DOHH2 (cell line): ENCODE data around the gene RAD23B.
A peak's percentile ranks its signal among the peaks of the same experiment; 100 is the strongest.

Experiments used
- H3F3A ChIP-seq: fragments of 200-600 bp; sonication (generic), shearing (Covaris generic); 2 replicates; pipeline ENCODE4 v1.6.0; 2016; ENCODE audit warnings: antibody characterized with exemption, mild to moderate bottlenecking; ENCODE audit not compliant: control insufficient read depth, insufficient read depth
- H3K27ac ChIP-seq: fragments of 200-600 bp; sonication (generic); 2 replicates; pipeline ENCODE4 v1.5.1; 2014; ENCODE audit warnings: low read depth, mild to moderate bottlenecking, low read length, moderate library complexity
- H3K27me3 ChIP-seq: fragments of 200-600 bp; sonication (generic); 2 replicates; pipeline ENCODE4 v1.6.1; 2014; ENCODE audit warnings: mild to moderate bottlenecking, low read length, mixed read lengths; ENCODE audit not compliant: control insufficient read depth
- H3K36me3 ChIP-seq: fragments of 200-600 bp; sonication (generic); 2 replicates; pipeline ENCODE4 v1.6.1; 2014; ENCODE audit warnings: mild to moderate bottlenecking, low read length, moderate library complexity, mixed read lengths; ENCODE audit not compliant: control insufficient read depth
- H3K4me1 ChIP-seq: fragments of 200-600 bp; sonication (generic); 2 replicates; pipeline ENCODE4 v1.6.1; 2014; ENCODE audit warnings: mild to moderate bottlenecking, low read length, mixed read lengths; ENCODE audit not compliant: control insufficient read depth
- H3K4me2 ChIP-seq: fragments of 200-600 bp; sonication (generic); 2 replicates; pipeline ENCODE4 v1.6.0; 2014; ENCODE audit warnings: mild to moderate bottlenecking, low read length, moderate library complexity
- H3K4me3 ChIP-seq: fragments of 200-600 bp; sonication (generic); 2 replicates; pipeline ENCODE4 v1.5.1; 2014; ENCODE audit warnings: mild to moderate bottlenecking, low read length, mixed read lengths
- H3K79me2 ChIP-seq: fragments of 200-600 bp; sonication (generic); 2 replicates; pipeline ENCODE4 v1.6.1; 2014; ENCODE audit warnings: mild to moderate bottlenecking, low read length, mixed read lengths; ENCODE audit not compliant: control insufficient read depth
- H3K9me2 ChIP-seq: fragments of 200-600 bp; sonication (generic); replicated peaks from 2 replicates; pipeline ENCODE4 v1.6.1; 2014; ENCODE audit warnings: mild to moderate bottlenecking, low read length, mixed read lengths; ENCODE audit not compliant: control insufficient read depth
- H3K9me3 ChIP-seq: fragments of 200-600 bp; sonication (generic); 2 replicates; pipeline ENCODE4 v1.6.1; 2014; ENCODE audit warnings: antibody characterized with exemption, low read length, mixed read lengths; ENCODE audit not compliant: control insufficient read depth, insufficient read depth
- H4K20me1 ChIP-seq: fragments of 200-600 bp; sonication (generic); 2 replicates; pipeline ENCODE4 v1.6.0; 2014; ENCODE audit warnings: low read depth, mild to moderate bottlenecking, antibody characterized with exemption, low read length, moderate library complexity; ENCODE audit not compliant: control insufficient read depth, insufficient read depth
- CTCF ChIP-seq: fragments of 200-600 bp; sonication (generic); IDR thresholded peaks from one replicate; pipeline ENCODE4 v1.5.1; 2014; ENCODE audit warnings: antibody characterized with exemption, mild to moderate bottlenecking, low read depth, low read length; ENCODE audit not compliant: poor library complexity, severe bottlenecking
- EZH2phosphoT487 ChIP-seq: fragments of 200-600 bp; sonication (generic); IDR thresholded peaks from 2 replicates; pipeline ENCODE4 v1.6.1; 2017; ENCODE audit warnings: borderline replicate concordance, mild to moderate bottlenecking, antibody characterized with exemption, low read length, moderate library complexity, mixed read lengths

Gene RAD23B

GRCh38 chr9:107340920-107341632 lies 58.0 kb downstream of the RAD23B start:
- Histone ChIP-seq H3K4me2 (no peak overlapping the region; the same call in 1 of the 2 replicates), H3K9me2 (no peaks in the 10 kb centered on the region), H3K4me3 (no peak overlapping the region), H3K27ac (no peak overlapping the region), H3K36me3 (peaks cover 16% of the 10 kb centered on the region; the same call in 1 of the 2 replicates), H3K79me2 (no peaks in the 10 kb centered on the region), H3K9me3 (no peaks in the 10 kb centered on the region), H3K4me1 (peaks cover 8% of the 10 kb centered on the region), H3K27me3 (no peaks in the 10 kb centered on the region), H4K20me1 (peaks cover 8% of the 10 kb centered on the region; the same call in 1 of the 2 replicates), H3F3A (peaks cover 11% of the 10 kb centered on the region)
- TF ChIP-seq CTCF (peak; percentile 87), EZH2phosphoT487 (no peak)

GRCh38 chr9:107342476-107343161 lies 59.5 kb downstream of the RAD23B start:
- Histone ChIP-seq H3K9me2 (no peaks in the 10 kb centered on the region), H3K27ac (no peak overlapping the region), H3K4me3 (no peak overlapping the region), H4K20me1 (peaks cover 8% of the 10 kb centered on the region; the same call in 1 of the 2 replicates), H3K79me2 (no peaks in the 10 kb centered on the region), H3F3A (peaks cover 11% of the 10 kb centered on the region), H3K4me1 (peaks cover 8% of the 10 kb centered on the region), H3K9me3 (no peaks in the 10 kb centered on the region), H3K27me3 (no peaks in the 10 kb centered on the region), H3K4me2 (no peak overlapping the region), H3K36me3 (peaks cover 10% of the 10 kb centered on the region; the same call in 1 of the 2 replicates)
- TF ChIP-seq CTCF (no peak), EZH2phosphoT487 (no peak)

GRCh38 chr9:107345327-107345726 lies 62.2 kb downstream of the RAD23B start:
- Histone ChIP-seq H3K4me3 (no peak overlapping the region), H3K4me1 (peaks cover 8% of the 10 kb centered on the region), H3K27me3 (no peaks in the 10 kb centered on the region), H3K4me2 (no peak overlapping the region), H3K9me2 (no peaks in the 10 kb centered on the region), H3K36me3 (no peaks in the 10 kb centered on the region), H4K20me1 (no peaks in the 10 kb centered on the region), H3K79me2 (no peaks in the 10 kb centered on the region), H3K9me3 (no peaks in the 10 kb centered on the region), H3F3A (peaks cover 4% of the 10 kb centered on the region; the same call in 1 of the 2 replicates), H3K27ac (no peak overlapping the region)
- no peak for TF ChIP-seq EZH2phosphoT487
- TF ChIP-seq CTCF, result no peak
